ENCODE measurements around the gene SLC22A23. TPM values are rescaled to one million over a fixed set of nuclear protein-coding genes. Genes with fewer than 3 reads are reported as not detected.

The SLC22A23 gene
- total RNA-seq, 1 donor from 2014 or later: 102 TPM

- Mint-ChIP-seq H3K36me3 (ENCODE audit: unreplicated experiment) (no peaks in the 10 kb centered on the region), H3K9me3 (ENCODE audit: unreplicated experiment) (peaks cover 33% of the 10 kb centered on the region), H3K27ac (ENCODE audit: unreplicated experiment) (peak overlapping the region; percentile 100), H3K4me1 (ENCODE audit: low read depth, unreplicated experiment) (peaks cover 81% of the 10 kb centered on the region), H3K4me3 (ENCODE audit: unreplicated experiment) (peak overlapping the region; percentile 82), H3K27me3 (ENCODE audit: unreplicated experiment) (peaks cover 28% of the 10 kb centered on the region)
- DNase-seq: no peak
- no peak for TF ChIP-seq CTCF (IDR thresholded peaks at IDR 0.05; ENCODE audit: partially characterized antibody, unreplicated experiment)
Observed at GRCh38 chr6:3340358-3340802, 116.5 kb downstream of the SLC22A23 start.

GRCh38 chr6:3339811-3340210 lies 117.0 kb downstream of the SLC22A23 start:
- peak overlapping the region; percentile 42 for H3K4me3 Mint-ChIP-seq (ENCODE audit: unreplicated experiment)
- H3K27ac Mint-ChIP-seq (ENCODE audit: unreplicated experiment): peak overlapping the region; percentile 100
- H3K9me3 Mint-ChIP-seq (ENCODE audit: unreplicated experiment): peaks cover 33% of the 10 kb centered on the region
- peaks cover 28% of the 10 kb centered on the region for H3K27me3 Mint-ChIP-seq (ENCODE audit: unreplicated experiment)
- no peaks in the 10 kb centered on the region for H3K36me3 Mint-ChIP-seq (ENCODE audit: unreplicated experiment)
- TF ChIP-seq CTCF (IDR thresholded peaks at IDR 0.05; ENCODE audit: partially characterized antibody, unreplicated experiment): no peak
- DNase-seq: no peak
- peaks cover 80% of the 10 kb centered on the region for H3K4me1 Mint-ChIP-seq (ENCODE audit: low read depth, unreplicated experiment)

- Mint-ChIP-seq H3K4me1 (ENCODE audit: low read depth, unreplicated experiment) (peaks cover 82% of the 10 kb centered on the region), H3K36me3 (ENCODE audit: unreplicated experiment) (no peaks in the 10 kb centered on the region), H3K27me3 (ENCODE audit: unreplicated experiment) (peaks cover 21% of the 10 kb centered on the region), H3K4me3 (ENCODE audit: unreplicated experiment) (peak overlapping the region; percentile 70), H3K9me3 (ENCODE audit: unreplicated experiment) (peaks cover 23% of the 10 kb centered on the region), H3K27ac (ENCODE audit: unreplicated experiment) (peak overlapping the region; percentile 100)
- DNase-seq: no peak
- no peak for TF ChIP-seq CTCF (IDR thresholded peaks at IDR 0.05; ENCODE audit: partially characterized antibody, unreplicated experiment)
Observed at GRCh38 chr6:3337521-3338350, 119.1 kb downstream of the SLC22A23 start.

GRCh38 chr6:3336859-3337515 lies 119.9 kb downstream of the SLC22A23 start:
- no peak for TF ChIP-seq CTCF (IDR thresholded peaks at IDR 0.05; ENCODE audit: partially characterized antibody, unreplicated experiment)
- Mint-ChIP-seq H3K27ac (ENCODE audit: unreplicated experiment) (peak overlapping the region; percentile 100), H3K36me3 (ENCODE audit: unreplicated experiment) (no peaks in the 10 kb centered on the region), H3K27me3 (ENCODE audit: unreplicated experiment) (peaks cover 17% of the 10 kb centered on the region), H3K4me3 (ENCODE audit: unreplicated experiment) (no peak overlapping the region), H3K9me3 (ENCODE audit: unreplicated experiment) (peaks cover 16% of the 10 kb centered on the region), H3K4me1 (ENCODE audit: low read depth, unreplicated experiment) (peaks cover 81% of the 10 kb centered on the region)
- no peak for DNase-seq

Measured in glutamatergic neuron (in vitro differentiated cells).